Measurements from ENCODE around the gene HOXB7. TPM values are rescaled to one million over a fixed set of nuclear protein-coding genes. Genes with fewer than 3 reads are reported as not detected.

Gene HOXB7
- 1 to 10 TPM; 2.4 to 3.0 TPM for total RNA-seq
- 10 to 100 TPM in 1 of 6 donors, 1 to 10 TPM in 5; 6.1 to 10.5 (median 7.2) TPM for polyA plus RNA-seq (ENCODE audit: insufficient read length in 6 of 6)
- long read RNA-seq, donor 1, transcript HOXB7-201 (2 exons, 1,371 nt), result major isoform, 7 of 7 reads
- long read RNA-seq, donor 1, partial matches to known transcripts, result 0 of 7 reads
- long read RNA-seq, donor 1, other reads (novel, unspliced or antisense), result 0 of 7 reads
- long read RNA-seq, donor 2, transcript HOXB7-201 (2 exons, 1,371 nt), result major isoform, 5 of 6 reads
- long read RNA-seq, donor 2, partial matches to known transcripts, result 0 of 6 reads
- long read RNA-seq, donor 2, other reads (novel, unspliced or antisense), result 0 of 6 reads
- long read RNA-seq, donor 3, transcript HOXB7-201 (2 exons, 1,371 nt), result major isoform, 13 of 13 reads
- long read RNA-seq, donor 3, partial matches to known transcripts, result 0 of 13 reads
- long read RNA-seq, donor 3, other reads (novel, unspliced or antisense), result 0 of 13 reads
- long read RNA-seq, donor 4, partial matches to known transcripts, result 0 of 4 reads
- long read RNA-seq, donor 4, other reads (novel, unspliced or antisense), result 1 of 4 reads
- long read RNA-seq, donor 5, transcript HOXB7-201 (2 exons, 1,371 nt), result major isoform, 5 of 5 reads
- long read RNA-seq, donor 5, partial matches to known transcripts, result 0 of 5 reads
- long read RNA-seq, donor 5, other reads (novel, unspliced or antisense), result 0 of 5 reads
- long read RNA-seq, donor 6, transcript HOXB7-201 (2 exons, 1,371 nt), result major isoform, 9 of 9 reads
- long read RNA-seq, donor 6, partial matches to known transcripts, result 0 of 9 reads
- long read RNA-seq, donor 6, other reads (novel, unspliced or antisense), result 0 of 9 reads
- long read RNA-seq, donor 7, partial matches to known transcripts, result 0 of 1 reads
- long read RNA-seq, donor 7, other reads (novel, unspliced or antisense), result 0 of 1 reads
- long read RNA-seq, donor 8, transcript HOXB7-201 (2 exons, 1,371 nt), result major isoform, 5 of 5 reads
- long read RNA-seq, donor 8, partial matches to known transcripts, result 0 of 5 reads
- long read RNA-seq, donor 8, other reads (novel, unspliced or antisense), result 0 of 5 reads
- long read RNA-seq, donor 9, result 0 reads
- long read RNA-seq, donor 10, partial matches to known transcripts, result 0 of 3 reads
- long read RNA-seq, donor 10, other reads (novel, unspliced or antisense), result 0 of 3 reads
- long read RNA-seq, donor 11, result 0 reads
- long read RNA-seq, donor 12, transcript HOXB7-201 (2 exons, 1,371 nt), result major isoform, 7 of 7 reads
- long read RNA-seq, donor 12, partial matches to known transcripts, result 0 of 7 reads
- long read RNA-seq, donor 12, other reads (novel, unspliced or antisense), result 0 of 7 reads

- ATAC-seq (peak; percentile 52), DNase-seq (peak in 3 of 4 donors; percentile 72 to 83 (median 73))
- Histone ChIP-seq H3K4me3 (peak within 1 kb of the TSS; percentile 41 to 48), H3K9me3 (no peaks in the 10 kb centered on the region), H3K27ac (peak within 1 kb of the TSS; percentile 71 to 82), H3K36me3 (no peaks in the 10 kb centered on the region), H3K27me3 (peaks cover 86 to 100% of the 10 kb centered on the region in 2 donors), H3K4me1 (peaks cover 0 to 49% of the 10 kb centered on the region in 2 donors)
- TF ChIP-seq CTCF (IDR thresholded peaks at IDR 0.05), result no peak
- intact Hi-C loops (cut with DNase I), result no loop called here
These were observed at the start of gene HOXB7 for GRCh38 chr17:48610282-48611211. Gene HOXB7 (minus strand): TSS chr17:48611017. CDS start chr17:48610918, 99 bp downstream.

- no peaks in the 10 kb centered on the region for H3K4me1 ChIP-seq
- no peaks in the 10 kb centered on the region for H3K9me3 ChIP-seq
- no peak for ATAC-seq
- H3K27ac ChIP-seq, result no peak overlapping the region
- no peak overlapping the region for H3K4me3 ChIP-seq
- H3K27me3 ChIP-seq, result peaks cover 0 to 63% of the 10 kb centered on the region in 2 donors
- intact Hi-C loops (cut with DNase I), result no loop called here
- H3K36me3 ChIP-seq, result no peaks in the 10 kb centered on the region
- no peak for TF ChIP-seq CTCF (IDR thresholded peaks at IDR 0.05)
- DNase-seq, result no peak
These were observed 45.1 kb upstream of the HOXB7 start for GRCh38 chr17:48655913-48656312.

DNA sequence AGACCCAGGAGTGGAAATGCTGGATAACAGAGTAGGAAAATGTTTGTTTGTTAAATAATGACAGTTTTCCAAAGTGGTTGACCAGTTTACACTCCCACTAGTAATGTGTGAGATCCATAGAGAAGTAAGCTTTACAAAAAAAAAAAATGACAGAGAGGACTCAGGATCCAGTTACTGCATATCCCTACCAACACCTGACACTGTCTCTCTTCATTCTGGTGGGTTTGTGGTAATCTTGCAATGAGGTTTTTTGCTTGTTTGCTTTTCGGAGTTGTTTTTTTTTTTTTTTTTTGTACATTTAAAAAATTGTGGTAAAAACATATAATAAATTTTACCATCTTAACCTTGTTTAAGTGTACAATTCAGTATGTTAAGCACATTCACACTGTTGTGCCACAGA lies 38.9 kb upstream of the HOXB7 start:
- no peaks in the 10 kb centered on the region for H3K36me3 ChIP-seq
- TF ChIP-seq CTCF (IDR thresholded peaks at IDR 0.05), result no peak
- no peak for DNase-seq
- no peak overlapping the region for H3K4me3 ChIP-seq
- intact Hi-C loops (cut with DNase I), result no loop called here
- peaks cover 49 to 93% of the 10 kb centered on the region in 2 donors for H3K27me3 ChIP-seq
- peaks cover 0 to 14% of the 10 kb centered on the region in 2 donors for H3K4me1 ChIP-seq
- no peak for ATAC-seq
- H3K9me3 ChIP-seq, result no peaks in the 10 kb centered on the region
- H3K27ac ChIP-seq, result no peak overlapping the region

GRCh38 chr17:48647963-48648245 lies 37.1 kb upstream of the HOXB7 start:
- H3K27ac ChIP-seq, result no peak overlapping the region
- H3K27me3 ChIP-seq, result peaks cover 66 to 99% of the 10 kb centered on the region in 2 donors
- intact Hi-C loops (cut with DNase I), result no loop called here
- H3K36me3 ChIP-seq, result no peaks in the 10 kb centered on the region
- no peak for ATAC-seq
- H3K4me3 ChIP-seq, result no peak overlapping the region
- no peak for DNase-seq
- TF ChIP-seq CTCF (IDR thresholded peaks at IDR 0.05), result no peak
- H3K4me1 ChIP-seq, result peaks cover 0 to 14% of the 10 kb centered on the region in 2 donors
- H3K9me3 ChIP-seq, result no peaks in the 10 kb centered on the region
